ENCODE data around the gene CPSF7.

DNA sequence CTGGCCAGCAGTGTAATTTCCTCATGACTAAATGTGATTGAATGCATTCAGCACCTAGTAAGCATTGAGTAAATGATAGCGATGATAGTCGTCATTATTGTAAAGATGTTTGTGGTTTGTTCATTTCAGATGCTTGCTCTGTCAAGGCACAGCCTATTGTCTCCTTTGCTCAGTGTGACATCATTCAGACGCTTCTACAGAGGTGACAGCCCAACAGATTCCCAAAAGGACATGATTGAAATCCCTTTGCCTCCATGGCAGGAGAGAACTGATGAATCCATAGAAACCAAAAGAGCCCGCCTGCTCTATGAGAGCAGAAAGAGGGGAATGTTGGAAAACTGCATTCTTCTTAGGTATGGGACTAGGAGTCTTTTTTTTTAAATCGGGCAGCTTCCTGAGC lies 7.7 kb upstream of the CPSF7 start:
- no peak for TF ChIP-seq GATA2 (IDR thresholded peaks at IDR 0.05; ENCODE audit: low read depth, low read length)
- no peak for TF ChIP-seq GATA3 (IDR thresholded peaks at IDR 0.05; ENCODE audit: low read depth, low read length)

Measured in SH-SY5Y (cell line).